H1 (cell line): ENCODE data around the gene SLC6A12. TPM values are rescaled to one million over a fixed set of nuclear protein-coding genes. Genes with fewer than 3 reads are reported as not detected.

Experiments
- CTCF ChIA-PET: fragments of 300-600 bp; sonication (Branson Sonifier 250); formaldehyde crosslinking; loops from one replicate; lab custom pipeline; 2021; ENCODE audit not compliant: partially characterized antibody; lab: Charles Lee
- POLR2A ChIA-PET: fragments of 300-600 bp; sonication (Branson Sonifier 250); formaldehyde crosslinking; loops from one replicate; lab custom pipeline; 2021; ENCODE audit warnings: inconsistent platforms; ENCODE audit not compliant: partially characterized antibody; lab: Charles Lee
- DNase-seq, 2 experiments: peaks; one replicate each; pipeline versions ENCODE4 v3.0.0 to v3.0.0-alpha.2; 2010 to 2022; ENCODE audit warnings: low spot score in 2 of 2, low read depth in 1 of 2, mixed read lengths in 1 of 2
- FAIRE-seq: peaks from 2 replicates; lab custom pipeline; 2011; peaks lifted over from hg19 to GRCh38; lab: Jason Lieb, UNC
- H2AFZ ChIP-seq: 2 replicates; pipeline ENCODE4 v1.8.1; 2012; ENCODE audit warnings: low read length, inconsistent platforms
- H2AK5ac ChIP-seq: 2 replicates; pipeline ENCODE4 v1.6.1; 2013; ENCODE audit warnings: low read depth, low read length
- H2BK120ac ChIP-seq: replicated peaks from 2 replicates; pipeline ENCODE3; 2013; ENCODE audit warnings: low read depth, low read length, inconsistent platforms
- H2BK12ac ChIP-seq: 2 replicates; pipeline ENCODE4 v1.6.1; 2013; ENCODE audit warnings: low read depth, low read length
- H2BK15ac ChIP-seq: 2 replicates; pipeline ENCODE4 v1.6.1; 2013; ENCODE audit warnings: low read length
- H2BK20ac ChIP-seq: 2 replicates; pipeline ENCODE4 v1.6.1; 2013; ENCODE audit warnings: low read length
- H2BK5ac ChIP-seq: 2 replicates; pipeline ENCODE4 v1.6.1; 2013; ENCODE audit warnings: low read depth, low read length
- H3K14ac ChIP-seq: 2 replicates; pipeline ENCODE4 v1.6.1; 2013; ENCODE audit warnings: inconsistent platforms; ENCODE audit not compliant: insufficient read length
- H3K18ac ChIP-seq: 2 replicates; pipeline ENCODE4 v1.6.1; 2013; ENCODE audit warnings: low read length; ENCODE audit errors: extremely low read depth
- H3K23ac ChIP-seq: 2 replicates; pipeline ENCODE4 v1.6.1; 2013; ENCODE audit warnings: inconsistent platforms; ENCODE audit not compliant: insufficient read length
- H3K23me2 ChIP-seq: 2 replicates; pipeline ENCODE4 v1.6.1; 2013; ENCODE audit warnings: low read depth, low read length
- H3K27ac ChIP-seq: 2 replicates; pipeline ENCODE4 v1.6.1; 2011; ENCODE audit warnings: low read depth, low read length, inconsistent platforms
- H3K27me3 ChIP-seq, 4 experiments: replicated peaks in 1 of 4; 1 replicate in 1 of 4; 2 replicates in 3 of 4; pipeline versions ENCODE4 v1.6.1 to v1.8.1; 2011 to 2013; ENCODE audit warnings: low read length in 3 of 4, mild to moderate bottlenecking in 3 of 4, inconsistent platforms in 2 of 4, mixed read lengths in 2 of 4, moderate library complexity in 1 of 4; ENCODE audit not compliant: control insufficient read depth in 3 of 4, insufficient read depth in 3 of 4; ENCODE audit errors: extremely low read depth in 1 of 4
- H3K36me3 ChIP-seq, 4 experiments: 2 replicates each; pipeline versions ENCODE4 v1.6.1 to v1.8.1; 2011 to 2013; ENCODE audit warnings: mild to moderate bottlenecking in 4 of 4, low read length in 3 of 4, moderate library complexity in 2 of 4, control low read depth in 1 of 4, inconsistent platforms in 1 of 4; ENCODE audit not compliant: insufficient read depth in 4 of 4, control insufficient read depth in 2 of 4
- H3K4ac ChIP-seq: replicated peaks from 2 replicates; pipeline ENCODE3; 2013; ENCODE audit warnings: low read length, low read depth, mixed read lengths, inconsistent platforms; ENCODE audit not compliant: insufficient read length
- H3K4me1 ChIP-seq, 4 experiments: replicated peaks in 1 of 4; 1 replicate in 1 of 4; 2 replicates in 3 of 4; pipeline versions ENCODE4 v1.6.1 to v1.8.1; 2011 to 2013; ENCODE audit warnings: low read length in 3 of 4, inconsistent platforms in 2 of 4, mixed read lengths in 1 of 4; ENCODE audit not compliant: insufficient read depth in 4 of 4, control insufficient read depth in 3 of 4
- H3K4me2 ChIP-seq, 2 experiments: 2 replicates each; pipeline versions ENCODE4 v1.6.1 to v1.8.1; 2011 to 2013; ENCODE audit warnings: low read depth in 2 of 2, low read length in 2 of 2, control low read depth in 1 of 2, inconsistent platforms in 1 of 2, mild to moderate bottlenecking in 1 of 2; ENCODE audit not compliant: insufficient read depth in 1 of 2
- H3K4me3 ChIP-seq, 4 experiments: fragments of 200-600, 300-600 bp in 1 of 4; sonication (generic), shearing (Covaris generic), sonication (Bioruptor Twin) in 1 of 4; 2 replicates each; pipeline versions ENCODE4 v1.5.1 to v1.8.1; 2011 to 2016; ENCODE audit warnings: low read length in 4 of 4, low read depth in 3 of 4, control low read depth in 2 of 4, inconsistent platforms in 2 of 4, mild to moderate bottlenecking in 2 of 4, mixed read lengths in 1 of 4, moderate library complexity in 1 of 4; ENCODE audit not compliant: insufficient read depth in 2 of 4; ENCODE audit errors: extremely low read depth in 1 of 4
- H3K56ac ChIP-seq: replicated peaks from 2 replicates; pipeline ENCODE3; 2013; ENCODE audit warnings: low read depth, mild to moderate bottlenecking, mixed read lengths, low read length, inconsistent platforms; ENCODE audit not compliant: insufficient read length
- H3K79me1 ChIP-seq: 2 replicates; pipeline ENCODE4 v1.6.1; 2013; ENCODE audit warnings: low read depth, low read length, control low read depth
- H3K79me2 ChIP-seq, 2 experiments: 2 replicates each; pipeline versions ENCODE4 v1.6.1 to v1.8.1; 2012 to 2013; ENCODE audit warnings: low read length in 2 of 2, mild to moderate bottlenecking in 2 of 2, inconsistent platforms in 1 of 2; ENCODE audit not compliant: insufficient read depth in 2 of 2, control insufficient read depth in 1 of 2
- H3K9ac ChIP-seq, 4 experiments: replicated peaks in 1 of 4; 1 replicate in 1 of 4; 2 replicates in 3 of 4; pipeline versions ENCODE4 v1.6.1 to v1.8.1; 2011 to 2013; ENCODE audit warnings: low read depth in 3 of 4, low read length in 3 of 4, control low read depth in 2 of 4, mild to moderate bottlenecking in 2 of 4, moderate library complexity in 2 of 4, inconsistent platforms in 1 of 4; ENCODE audit errors: extremely low read depth in 1 of 4
- H3K9me3 ChIP-seq, 2 experiments: 2 replicates each; pipeline versions ENCODE4 v1.6.1 to v1.8.1; 2012 to 2013; ENCODE audit warnings: mild to moderate bottlenecking in 2 of 2, moderate library complexity in 2 of 2, control low read depth in 1 of 2, inconsistent platforms in 1 of 2, low read depth in 1 of 2, low read length in 1 of 2, mixed read lengths in 1 of 2; ENCODE audit not compliant: insufficient read depth in 2 of 2
- H4K20me1 ChIP-seq, 2 experiments: replicated peaks in 1 of 2; 2 replicates each; pipeline versions ENCODE3 to v1.8.1; 2011 to 2013; ENCODE audit warnings: inconsistent platforms in 2 of 2, low read length in 2 of 2, mild to moderate bottlenecking in 1 of 2; ENCODE audit not compliant: insufficient read depth in 2 of 2, control insufficient read depth in 1 of 2
- H4K5ac ChIP-seq: 2 replicates; pipeline ENCODE4 v1.6.1; 2013; ENCODE audit warnings: low read length, low read depth, mixed read lengths, inconsistent platforms; ENCODE audit not compliant: insufficient read length
- H4K8ac ChIP-seq: 2 replicates; pipeline ENCODE4 v1.8.0; 2013; ENCODE audit warnings: mild to moderate bottlenecking, moderate library complexity, low read length, inconsistent platforms; ENCODE audit not compliant: insufficient read depth; ENCODE audit errors: extremely low read depth
- H4K91ac ChIP-seq: replicated peaks from 2 replicates; pipeline ENCODE3; 2013; ENCODE audit warnings: low read length, mixed read lengths, inconsistent platforms; ENCODE audit not compliant: insufficient read length
- GABPA ChIP-seq: IDR thresholded peaks from 2 replicates; pipeline ENCODE4 v1.6.1; 2011; ENCODE audit warnings: mild to moderate bottlenecking, low read length, moderate library complexity, borderline replicate concordance; ENCODE audit not compliant: insufficient read depth
- WGBS, 2 experiments: shearing (Covaris generic) in 1 of 2; methylation state at CpG; one replicate each; pipeline versions ENCODE4 v1.1.6 to v1.1.7; 2013 to 2015; ENCODE audit warnings: low lambda C conversion rate in 2 of 2, mixed read lengths in 2 of 2, inconsistent platforms in 1 of 2, low coverage in 1 of 2, missing lambda C conversion rate in 1 of 2; ENCODE audit not compliant: insufficient replicate concordance in 2 of 2, insufficient coverage in 1 of 2, insufficient read length in 1 of 2; ENCODE audit errors: extremely low coverage in 1 of 2, missing lambda C conversion rate in 1 of 2; 5-methylcytosine and 5-hydroxymethylcytosine counted together
- polyA plus RNA-seq, 7 experiments: library from polyadenylated mRNA; depleted of rRNA in 3 of 7; stranded (reverse) in 5 of 7; unstranded in 2 of 7; fragments of >200 nt in 5 of 7; fragments of 200-250 nt in 2 of 7; gene quantifications; 1 replicate in 5 of 7; 2 replicates in 1 of 7; 4 replicates in 1 of 7; pipeline versions ENCODE4 v1.2.1 to v1.2.3, GENCODE V29; 2011 to 2013; ENCODE audit warnings: missing spikeins in 2 of 7, mixed read lengths in 2 of 7
- total RNA-seq: library from RNA; stranded (reverse); fragmentation: NEBNext Ultra II Directional; extraction: Animal tissue kit (Norgen Biotek cat#: 25700); gene quantifications from 2 replicates; pipeline ENCODE4 v1.2.1, GENCODE V29; 2021

SLC6A12 gene
- total and polyA plus RNA-seq, 2 of the 8 experiments (the other 6 are each of a cell fraction or from before 2014, with no cell fraction given) = 0.70 to 1.1 TPM

DNA sequence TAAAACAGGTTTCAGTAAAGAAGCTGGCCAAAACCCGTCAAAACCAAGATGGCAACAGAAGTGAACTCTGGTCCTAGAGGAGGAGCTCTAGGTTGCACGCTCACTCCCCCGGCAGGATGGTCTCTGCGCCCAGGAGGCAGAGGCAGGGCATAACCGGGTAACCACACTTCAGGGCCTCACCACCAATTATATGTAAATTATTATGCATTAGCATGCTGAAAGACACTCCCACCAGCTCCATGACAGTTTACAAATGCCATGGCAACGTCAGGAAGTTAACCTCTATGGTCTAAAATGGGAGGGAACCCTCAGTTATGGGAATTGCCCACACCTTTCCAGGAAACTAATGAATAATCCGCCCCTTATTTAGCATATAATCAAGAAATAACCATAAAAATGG is 20.1 kb upstream of the SLC6A12 start:
- Histone ChIP-seq H4K91ac (no peak overlapping the region), H3K4me2 (no peak overlapping the region), H3K79me2 (no peaks in the 10 kb centered on the region), H2BK5ac (no peak overlapping the region), H4K8ac (no peak overlapping the region), H3K9ac (no peak overlapping the region), H3K23ac (no peak overlapping the region), H3K23me2 (no peaks in the 10 kb centered on the region), H3K79me1 (no peaks in the 10 kb centered on the region), H3K27me3 (no peaks in the 10 kb centered on the region; a peak in 2 of 7 replicates), H2BK120ac (no peak overlapping the region), H2BK15ac (no peak overlapping the region), H2AK5ac (no peak overlapping the region), H3K56ac (no peak overlapping the region), H4K5ac (no peak overlapping the region), H3K4me1 (peaks cover 0 to 14% (median 5%) of the 10 kb centered on the region in 4 experiments; a peak in 5 of 7 replicates), H2BK20ac (no peak overlapping the region), H3K4ac (no peak overlapping the region), H3K14ac (no peak overlapping the region), H3K9me3 (peaks cover 8 to 13% of the 10 kb centered on the region in 2 experiments), H3K4me3 (no peak overlapping the region), H4K20me1 (no peaks in the 10 kb centered on the region), H3K27ac (no peak overlapping the region), H3K18ac (no peak overlapping the region), H3K36me3 (no peaks in the 10 kb centered on the region), H2AFZ (no peak overlapping the region), H2BK12ac (no peak overlapping the region)
- POLR2A ChIA-PET = interaction anchor here (0.6 kb wide), 1 partner anchor 1691 kb away, joined by 3 read pairs; no protein-coding TSS in a partner anchor
- CTCF ChIA-PET = interaction anchor here (0.8 to 8.6 kb wide), 5 partner anchors 10 to 80 kb away, joined by 3 to 101 read pairs (median 5); no protein-coding TSS in a partner anchor
- no peak for FAIRE-seq
- WGBS, 2 experiments = 79% methylated on average over 7 of the region's 7 CpGs; no CpG with 5 or more reads in 1 of the 2 experiments
- DNase-seq = no peak
- no peak for TF ChIP-seq GABPA
